ENCODE data around the gene DPH2.

Gene DPH2

DNA sequence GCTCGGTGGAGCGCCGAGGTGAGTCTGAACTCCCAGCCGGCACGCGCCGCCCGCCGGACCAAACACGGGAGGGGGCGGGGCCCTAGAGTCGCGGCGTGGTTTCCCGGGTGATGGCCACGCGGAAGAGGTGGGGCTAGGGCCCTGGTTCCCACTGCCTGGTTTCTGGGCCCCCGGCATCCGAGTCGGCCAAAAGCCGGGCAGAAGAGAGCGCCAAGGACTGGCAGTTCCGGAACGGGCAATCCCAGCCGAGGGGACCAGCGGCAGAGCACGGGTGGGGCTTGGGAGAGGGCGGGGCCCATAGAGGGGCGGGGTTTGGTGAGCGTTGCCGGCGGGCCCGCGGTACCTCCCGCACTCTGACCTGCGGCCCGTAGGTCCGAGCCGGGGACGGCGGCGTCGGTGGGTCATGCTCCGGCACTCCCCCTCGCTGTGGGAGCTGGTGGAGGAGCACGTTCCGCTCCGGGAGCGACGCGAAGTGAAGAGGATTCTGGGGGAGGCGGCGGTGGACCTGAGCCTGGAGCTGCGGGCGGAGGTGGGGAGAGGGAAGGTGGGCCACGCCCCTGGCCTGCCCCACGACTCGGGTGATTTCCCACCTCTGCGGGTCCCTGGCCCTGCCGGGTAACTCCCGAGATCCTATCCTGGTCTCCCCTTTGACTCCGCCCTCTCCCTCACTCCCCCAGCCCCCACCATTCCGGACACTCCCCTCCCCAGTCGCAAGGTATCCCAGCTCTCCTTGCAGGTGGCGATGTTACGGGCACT lies 21.8 kb downstream of the DPH2 start, which contains the start of gene CCDC24:
CCDC24 (plus strand) TSS at position 124 of the 756 bp plus-strand sequence; CDS start at position 404, 280 bp downstream.
- ChIA-PET CTCF (interaction anchor here (0.9 to 9.3 kb wide), 10 partner anchors 11 to 603 kb away, joined by 3 to 103 read pairs (median 5); partner anchors contain the start of gene ATP6V0B), POLR2A (interaction anchor here (0.6 to 2.0 kb wide), 3 partner anchors 17 to 56 kb away, joined by 3 to 6 read pairs (median 5); partner anchors contain the start of gene ATP6V0B)

DNA sequence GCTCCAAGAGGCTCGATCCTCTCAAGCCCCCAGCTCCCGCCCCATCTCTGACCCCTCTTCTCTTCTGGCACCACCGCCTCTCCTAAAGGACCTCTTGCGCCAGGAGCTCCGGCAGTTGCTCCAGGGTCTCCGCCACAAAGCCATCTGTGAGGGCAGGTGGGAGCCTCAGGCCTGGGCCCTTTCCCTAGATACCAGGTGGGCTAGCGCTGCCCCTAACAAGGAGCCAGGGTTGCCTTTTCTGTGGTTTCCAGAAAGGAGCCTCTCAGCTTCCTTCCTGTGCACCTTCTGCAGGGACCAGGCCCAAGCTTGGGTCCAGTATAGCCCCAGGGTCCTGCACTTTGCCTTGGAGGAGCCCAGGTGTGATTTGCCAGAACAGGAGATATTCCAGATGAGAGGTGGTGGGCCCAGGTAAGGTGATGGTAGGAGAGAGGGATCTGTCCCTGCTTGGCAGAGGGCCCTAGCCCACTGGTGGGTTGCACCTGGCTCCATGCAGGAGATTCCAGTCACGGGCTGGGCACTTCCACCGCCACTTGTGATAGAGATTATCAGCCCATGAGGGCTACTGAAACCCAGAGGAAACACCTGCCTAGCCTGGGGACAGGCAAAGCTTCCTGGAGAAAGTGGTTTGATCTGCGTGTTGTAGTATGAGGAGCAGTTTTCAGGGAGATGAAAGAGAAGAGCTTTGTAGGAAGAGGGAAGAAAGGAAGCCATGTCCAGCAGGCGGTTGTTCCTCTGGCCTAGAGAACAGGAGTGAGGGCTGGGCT lies 22.6 kb downstream of the DPH2 start:
- no peak for DNase-seq (ENCODE audit: low read depth, low spot score)
- H3K4me3 ChIP-seq (ENCODE audit: low read depth, low read length): peak overlapping the region; percentile 79
- POLR2A ChIA-PET: interaction anchor here (0.6 to 2.0 kb wide), 4 partner anchors 17 to 229 kb away, joined by 3 to 6 read pairs (median 4); partner anchors contain the start of gene ATP6V0B
- TF ChIP-seq, protein P1, sequence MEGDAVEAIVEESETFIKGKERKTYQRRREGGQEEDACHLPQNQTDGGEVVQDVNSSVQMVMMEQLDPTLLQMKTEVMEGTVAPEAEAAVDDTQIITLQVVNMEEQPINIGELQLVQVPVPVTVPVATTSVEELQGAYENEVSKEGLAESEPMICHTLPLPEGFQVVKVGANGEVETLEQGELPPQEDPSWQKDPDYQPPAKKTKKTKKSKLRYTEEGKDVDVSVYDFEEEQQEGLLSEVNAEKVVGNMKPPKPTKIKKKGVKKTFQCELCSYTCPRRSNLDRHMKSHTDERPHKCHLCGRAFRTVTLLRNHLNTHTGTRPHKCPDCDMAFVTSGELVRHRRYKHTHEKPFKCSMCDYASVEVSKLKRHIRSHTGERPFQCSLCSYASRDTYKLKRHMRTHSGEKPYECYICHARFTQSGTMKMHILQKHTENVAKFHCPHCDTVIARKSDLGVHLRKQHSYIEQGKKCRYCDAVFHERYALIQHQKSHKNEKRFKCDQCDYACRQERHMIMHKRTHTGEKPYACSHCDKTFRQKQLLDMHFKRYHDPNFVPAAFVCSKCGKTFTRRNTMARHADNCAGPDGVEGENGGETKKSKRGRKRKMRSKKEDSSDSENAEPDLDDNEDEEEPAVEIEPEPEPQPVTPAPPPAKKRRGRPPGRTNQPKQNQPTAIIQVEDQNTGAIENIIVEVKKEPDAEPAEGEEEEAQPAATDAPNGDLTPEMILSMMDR (IDR thresholded peaks at IDR 0.05; ENCODE audit: insufficient read depth, low read length, missing control alignments): no peak
- CTCF ChIA-PET: interaction anchor here (0.9 to 9.3 kb wide), 9 partner anchors 10 to 602 kb away, joined by 3 to 103 read pairs (median 4); no protein-coding TSS in a partner anchor

More for the DNA sequence above, 21.8 kb downstream of the DPH2 start, which contains the start of gene CCDC24:
- TF ChIP-seq, protein P1 (IDR thresholded peaks at IDR 0.05; ENCODE audit: insufficient read depth, low read length, missing control alignments): peak; percentile 3
- DNase-seq (ENCODE audit: low read depth, low spot score): no peak
- H3K4me3 ChIP-seq (ENCODE audit: low read depth, low read length): peak within 1 kb of the TSS; percentile 79

DNA sequence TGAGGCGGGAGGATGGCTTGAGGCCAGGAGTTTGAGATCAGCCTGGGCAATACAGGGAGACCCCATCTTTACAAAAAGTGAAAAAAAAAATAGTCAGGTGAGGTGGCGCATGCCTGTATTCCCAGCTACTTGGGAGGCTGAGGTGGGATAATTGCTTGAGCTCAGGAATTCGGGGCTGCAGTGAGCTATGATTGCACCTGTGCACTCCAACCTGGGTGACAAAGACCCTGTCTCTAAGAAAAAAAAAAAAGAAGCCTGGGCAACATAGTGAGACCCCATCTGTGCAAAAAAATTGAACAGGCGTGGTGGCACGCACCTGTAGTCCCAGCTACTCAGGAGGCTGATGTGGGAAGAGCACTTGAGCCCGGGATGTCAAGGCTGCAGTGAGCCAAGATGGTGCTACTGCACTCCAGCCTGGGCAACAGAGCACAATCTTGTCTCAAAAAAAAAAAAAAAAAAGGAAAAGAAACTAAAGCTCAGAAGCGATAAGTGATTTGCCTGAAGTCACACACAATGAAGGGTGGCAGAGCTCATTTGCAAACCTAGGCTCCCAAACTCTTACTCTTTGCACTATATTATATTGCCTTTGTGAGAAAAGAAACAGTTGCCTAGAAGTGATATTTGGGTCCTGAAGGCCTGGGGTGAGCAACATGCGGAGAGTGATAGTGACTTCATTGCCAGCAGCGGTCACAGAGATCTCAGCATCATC lies 23.6 kb downstream of the DPH2 start:
- CTCF ChIA-PET: interaction anchor here (0.9 to 9.3 kb wide), 8 partner anchors 9 to 230 kb away, joined by 3 to 103 read pairs (median 4); no protein-coding TSS in a partner anchor
- no peak for DNase-seq (ENCODE audit: low read depth, low spot score)
- TF ChIP-seq, protein P1 (IDR thresholded peaks at IDR 0.05; ENCODE audit: insufficient read depth, low read length, missing control alignments): no peak
- H3K4me3 ChIP-seq (ENCODE audit: low read depth, low read length): no peak overlapping the region
- POLR2A ChIA-PET: interaction anchor here (0.9 to 2.0 kb wide), 2 partner anchors 18 to 230 kb away, joined by 4 to 6 read pairs; partner anchors contain the start of gene ATP6V0B

GRCh38 chr1:43994071-43994470 lies 24.3 kb downstream of the DPH2 start:
- no peak for DNase-seq (ENCODE audit: low read depth, low spot score)
- CTCF ChIA-PET: interaction anchor here (0.9 to 9.3 kb wide), 4 partner anchors 11 to 53 kb away, joined by 3 to 103 read pairs (median 17); no protein-coding TSS in a partner anchor
- no peak overlapping the region for H3K4me3 ChIP-seq (ENCODE audit: low read depth, low read length)
- TF ChIP-seq, protein P1 (IDR thresholded peaks at IDR 0.05; ENCODE audit: insufficient read depth, low read length, missing control alignments): no peak
- POLR2A ChIA-PET: no interaction called here

- ChIA-PET POLR2A (interaction anchor here (0.9 kb wide), 1 partner anchor 231 kb away, joined by 3 read pairs; no protein-coding TSS in a partner anchor), CTCF (interaction anchor here (1.0 to 9.3 kb wide), 6 partner anchors 10 to 53 kb away, joined by 3 to 103 read pairs (median 7); no protein-coding TSS in a partner anchor)
- TF ChIP-seq, protein P1 (IDR thresholded peaks at IDR 0.05; ENCODE audit: insufficient read depth, low read length, missing control alignments): peak; percentile 43
- no peak for DNase-seq (ENCODE audit: low read depth, low spot score)
- H3K4me3 ChIP-seq (ENCODE audit: low read depth, low read length): no peak overlapping the region
Observed at GRCh38 chr1:43994794-43995790, 25.3 kb downstream of the DPH2 start.

All from AG04449 (cell line).